Endothelial cell of umbilical vein (primary cell): Measurements from ENCODE around the gene RUNX2. TPM values are rescaled to one million over a fixed set of nuclear protein-coding genes. Genes with fewer than 3 reads are reported as not detected.

Experiments
- BruUV-seq: library from RNA; stranded (reverse); fragments of 400-500 nt; replicated peaks from 2 replicates; lab custom pipeline; 2021; lab: Mats Ljungman, UMichigan
- CTCF ChIA-PET: fragments of 300-600, 350-600 bp; sonication (Branson Sonifier 250); formaldehyde crosslinking; loops from one replicate; lab custom pipeline; 2021; ENCODE audit warnings: antibody characterized with exemption, inconsistent platforms; lab: Charles Lee
- POLR2A ChIA-PET: fragments of 300-600, 350-600 bp; sonication (Branson Sonifier 250); formaldehyde crosslinking; loops from one replicate; lab custom pipeline; 2021; ENCODE audit warnings: antibody characterized with exemption, inconsistent platforms; lab: Charles Lee
- DNase-seq: peaks from one replicate; pipeline ENCODE4 v3.0.0-alpha.2; 2011; ENCODE audit warnings: low read depth, low spot score
- FAIRE-seq: peaks from 2 replicates; lab custom pipeline; 2011; peaks lifted over from hg19 to GRCh38; lab: Jason Lieb, UNC
- H2AFZ ChIP-seq: 2 replicates; pipeline ENCODE4 v1.6.0; 2012; ENCODE audit warnings: low read depth, low read length, control low read depth, inconsistent platforms
- H3K27ac ChIP-seq: 2 replicates; pipeline ENCODE4 v1.5.1; 2011; ENCODE audit warnings: low read depth, mild to moderate bottlenecking, control low read depth, low read length, moderate library complexity; ENCODE audit not compliant: insufficient read depth
- H3K27me3 ChIP-seq, 2 experiments: 2 replicates each; pipeline versions ENCODE4 v1.6.0 to v1.6.1; 2011; ENCODE audit warnings: low read length in 2 of 2, mixed read lengths in 1 of 2; ENCODE audit not compliant: control insufficient read depth in 2 of 2, insufficient read depth in 2 of 2
- H3K36me3 ChIP-seq, 2 experiments: 2 replicates in 1 of 2; 3 replicates in 1 of 2; pipeline ENCODE4 v1.5.1; 2011; ENCODE audit warnings: low read length in 2 of 2, mild to moderate bottlenecking in 1 of 2, moderate library complexity in 1 of 2; ENCODE audit not compliant: control insufficient read depth in 2 of 2, insufficient read depth in 2 of 2; ENCODE audit errors: extremely low read depth in 1 of 2
- H3K4me1 ChIP-seq: 3 replicates; pipeline ENCODE4 v1.5.1; 2011; ENCODE audit warnings: mild to moderate bottlenecking, low read length; ENCODE audit not compliant: control insufficient read depth, insufficient read depth; ENCODE audit errors: extremely low read depth
- H3K4me2 ChIP-seq: 2 replicates; pipeline ENCODE4 v1.6.1; 2011; ENCODE audit warnings: low read length, control low read depth, mixed read lengths; ENCODE audit not compliant: insufficient read depth
- H3K4me3 ChIP-seq, 3 experiments: fragments of 200-600 bp in 1 of 3; sonication (generic), shearing (Covaris generic) in 1 of 3; replicated peaks in 1 of 3; 2 replicates each; pipeline ENCODE4 v1.5.1; 2011 to 2016; ENCODE audit warnings: control low read depth in 3 of 3, low read length in 3 of 3, mild to moderate bottlenecking in 2 of 3, inconsistent platforms in 1 of 3, low read depth in 1 of 3, moderate library complexity in 1 of 3; ENCODE audit not compliant: insufficient read depth in 1 of 3
- H3K79me2 ChIP-seq: 2 replicates; pipeline ENCODE4 v1.6.0; 2012; ENCODE audit warnings: low read length, inconsistent platforms; ENCODE audit not compliant: control insufficient read depth, insufficient read depth
- H3K9ac ChIP-seq: replicated peaks from 2 replicates; pipeline ENCODE3; 2011; ENCODE audit warnings: low read length, control low read depth; ENCODE audit not compliant: insufficient read depth; ENCODE audit errors: extremely low read depth
- H3K9me1 ChIP-seq: replicated peaks from 3 replicates; pipeline ENCODE4 v1.6.0; 2011; ENCODE audit warnings: mild to moderate bottlenecking, low read length; ENCODE audit not compliant: control insufficient read depth, insufficient read depth; ENCODE audit errors: extremely low read depth
- H3K9me3 ChIP-seq: replicated peaks from 2 replicates; pipeline ENCODE4 v1.5.1; 2012; ENCODE audit warnings: low read length, inconsistent platforms; ENCODE audit not compliant: control insufficient read depth, insufficient read depth
- H4K20me1 ChIP-seq: replicated peaks from 2 replicates; pipeline ENCODE3; 2011; ENCODE audit warnings: mild to moderate bottlenecking, low read length; ENCODE audit not compliant: control insufficient read depth, insufficient read depth; ENCODE audit errors: extremely low read depth
- CTCF ChIP-seq, 2 donors: IDR thresholded peaks; 1 replicate in 1 of 2; 2 replicates in 1 of 2; pipeline ENCODE4 v1.5.1; 2011; ENCODE audit warnings: low read length in 2 of 2, mild to moderate bottlenecking in 2 of 2, moderate library complexity in 2 of 2, control low read depth in 1 of 2, inconsistent platforms in 1 of 2, low read depth in 1 of 2; ENCODE audit not compliant: insufficient read depth in 1 of 2; ENCODE audit errors: extremely low read depth in 1 of 2
- EZH2 ChIP-seq: IDR thresholded peaks from 2 replicates; pipeline ENCODE4 v1.6.1; 2012; ENCODE audit warnings: borderline replicate concordance, low read depth, mild to moderate bottlenecking, moderate library complexity, low read length, inconsistent platforms; ENCODE audit not compliant: severe bottlenecking
- FOS ChIP-seq: IDR thresholded peaks from 2 replicates; pipeline ENCODE4 v1.6.1; 2011; ENCODE audit warnings: mild to moderate bottlenecking, low read length, moderate library complexity, borderline replicate concordance; ENCODE audit not compliant: insufficient read depth
- GATA2 ChIP-seq: IDR thresholded peaks from 2 replicates; pipeline ENCODE4 v1.7.0; 2011; ENCODE audit warnings: low read depth, mild to moderate bottlenecking, moderate library complexity, mixed read lengths, low read length; ENCODE audit not compliant: insufficient read length, insufficient read depth
- JUN ChIP-seq: IDR thresholded peaks from 2 replicates; pipeline ENCODE4 v1.6.1; 2011; ENCODE audit warnings: borderline replicate concordance, low read depth; ENCODE audit not compliant: insufficient read length, insufficient read depth
- MAX ChIP-seq: IDR thresholded peaks from 2 replicates; pipeline ENCODE4 v1.6.1; 2011; ENCODE audit not compliant: insufficient read depth, insufficient read length
- MYC ChIP-seq: IDR thresholded peaks from one replicate; pipeline ENCODE4 v1.6.1; 2011; ENCODE audit warnings: mild to moderate bottlenecking, low read depth, low read length
- POLR2A ChIP-seq: IDR thresholded peaks from 2 replicates; pipeline ENCODE4 v1.6.1; 2012; ENCODE audit warnings: low read depth, mild to moderate bottlenecking, control low read depth, low read length
- POLR2AphosphoS5 ChIP-seq: IDR thresholded peaks from 2 replicates; pipeline ENCODE4 v1.6.1; 2012; ENCODE audit warnings: low read depth, mild to moderate bottlenecking, control low read depth, low read length, moderate library complexity; ENCODE audit not compliant: insufficient read depth
- dilution Hi-C: fragments of 300-500 bp; cut with MboI; formaldehyde crosslinking; loops from one replicate; pipeline ENCODE4 v1.15.0; 2019; ENCODE audit warnings: low sequenced_read_pairs; ENCODE audit not compliant: extremely low pct_ligation_motif_present
- intact Hi-C: fragments of 100-400 bp; cut with micrococcal nuclease; formaldehyde crosslinking; loops from one replicate; pipeline ENCODE4 v1.10.0; 2022
- polyA plus RNA-seq, 4 experiments: library from polyadenylated mRNA; depleted of rRNA in 3 of 4; stranded (reverse) in 3 of 4; unstranded in 1 of 4; fragments of >200 nt; gene quantifications; 2 replicates each; pipeline versions ENCODE4 v1.2.1 to v1.2.3, GENCODE V29; 2011 to 2012; ENCODE audit warnings: missing spikeins in 1 of 4
- total RNA-seq: library from RNA; stranded (reverse); gene quantifications from 2 replicates; pipeline ENCODE4 v1.2.3, GENCODE V29; 2021

RUNX2 gene
- total and polyA plus RNA-seq, 2 donors (not counting 3 experiments of a cell fraction or from before 2014, with no cell fraction given) = 0.06 TPM; not detected in 1

GRCh38 chr6:45574014-45574461 lies 245.9 kb downstream of the RUNX2 start:
- H3K9me3 ChIP-seq = no peaks in the 10 kb centered on the region
- H3K27ac ChIP-seq = no peak overlapping the region
- DNase-seq (no peak), FAIRE-seq (no peak)
- no TSS peak for BruUV-seq
- no peaks in the 10 kb centered on the region for H3K79me2 ChIP-seq
- H3K36me3 ChIP-seq = no peaks in the 10 kb centered on the region
- ChIA-PET POLR2A (no interaction called here), CTCF (interaction anchor here (1.0 to 1.4 kb wide), 3 partner anchors 21 to 918 kb away, joined by 3 read pairs; no protein-coding TSS in a partner anchor)
- no peak overlapping the region for H2AFZ ChIP-seq
- no peaks in the 10 kb centered on the region for H4K20me1 ChIP-seq
- no peak overlapping the region for H3K4me2 ChIP-seq
- dilution Hi-C loops (no loop called here), intact Hi-C loops (no loop called here)
- no peak overlapping the region for H3K9ac ChIP-seq
- no peak overlapping the region for H3K4me3 ChIP-seq
- peaks cover 7% of the 10 kb centered on the region for H3K4me1 ChIP-seq
- H3K9me1 ChIP-seq = no peaks in the 10 kb centered on the region
- peaks cover 0 to 2% of the 10 kb centered on the region in 2 experiments for H3K27me3 ChIP-seq
- TF ChIP-seq CTCF (IDR thresholded peaks at IDR 0.05; ENCODE audit: extremely low read depth in 1 of 2, insufficient read depth in 1 of 2, low read depth in 1 of 2, low read length in 2 of 2) (no peak), POLR2A (no peak), GATA2 (no peak), JUN (no peak), EZH2 (no peak), MAX (no peak), MYC (no peak), FOS (no peak), POLR2AphosphoS5 (no peak)
